ENCODE results near the gene ACBD5.

ACBD5 gene

DNA sequence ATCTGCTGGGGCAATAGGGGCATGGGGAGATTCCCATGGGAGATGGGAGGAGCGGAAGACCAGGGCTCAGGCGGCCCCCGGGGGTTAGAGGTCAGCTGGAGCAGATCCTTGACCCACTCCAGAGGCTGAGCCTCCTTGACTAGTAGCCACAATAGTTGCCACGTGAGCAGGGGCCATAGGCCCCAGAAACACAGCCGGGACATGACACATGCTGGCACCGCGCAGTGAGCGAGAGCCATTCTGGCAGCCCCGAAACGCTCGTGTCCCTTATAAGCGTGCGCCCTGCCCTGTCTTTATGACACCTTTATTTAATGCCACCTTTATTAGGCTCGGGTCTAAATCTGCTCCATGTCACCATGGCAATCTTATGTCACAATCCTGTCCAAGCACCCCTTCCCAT is 11.0 kb upstream of the ACBD5 start:
- H3K4me1 ChIP-seq (ENCODE audit: control insufficient read depth, insufficient read depth, low read length, poor library complexity, severe bottlenecking) = no peaks in the 10 kb centered on the region
- H3K4me3 ChIP-seq (ENCODE audit: extremely low read depth, insufficient read depth, low read length, poor library complexity, severe bottlenecking) = no peak overlapping the region
- no peak overlapping the region for H3K27ac ChIP-seq (ENCODE audit: low read depth, low read length, severe bottlenecking)
- no peaks in the 10 kb centered on the region for H3K36me3 ChIP-seq (ENCODE audit: control insufficient read depth, insufficient read depth, low read length)
- H3K9me3 ChIP-seq (ENCODE audit: control insufficient read depth, low read length) = no peaks in the 10 kb centered on the region
- 97% methylated on average over 14 of the region's 14 CpGs for WGBS, 2 experiments (ENCODE audit: insufficient coverage in 2 of 2)

DNA sequence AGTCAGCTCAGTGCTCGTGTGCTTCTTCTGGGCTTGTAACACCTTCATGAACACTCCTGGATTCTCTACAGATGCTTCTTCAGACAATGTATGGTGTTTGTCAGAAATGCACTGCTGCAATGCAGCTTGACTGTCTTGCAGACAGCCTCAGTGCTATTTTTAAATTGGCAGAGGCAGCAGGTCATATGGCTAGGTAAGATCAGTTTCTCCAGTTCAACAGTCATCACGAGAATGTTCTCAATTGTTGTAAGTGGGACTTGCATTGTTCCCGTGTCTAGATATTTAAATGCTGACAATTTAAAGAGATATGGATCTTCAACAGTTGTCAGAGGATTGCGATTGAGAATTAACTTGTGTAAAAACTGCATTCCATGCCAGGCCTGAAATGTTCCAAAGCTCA is 7.6 kb upstream of the ACBD5 start:
- no peaks in the 10 kb centered on the region for H3K9me3 ChIP-seq (ENCODE audit: control insufficient read depth, low read length)
- no peaks in the 10 kb centered on the region for H3K36me3 ChIP-seq (ENCODE audit: control insufficient read depth, insufficient read depth, low read length)
- no peak overlapping the region for H3K27ac ChIP-seq (ENCODE audit: low read depth, low read length, severe bottlenecking)
- H3K4me3 ChIP-seq (ENCODE audit: extremely low read depth, insufficient read depth, low read length, poor library complexity, severe bottlenecking) = no peak overlapping the region
- WGBS, 2 experiments (ENCODE audit: insufficient coverage in 2 of 2) = 77 to 84% methylated on average over 4 of the region's 4 CpGs
- H3K4me1 ChIP-seq (ENCODE audit: control insufficient read depth, insufficient read depth, low read length, poor library complexity, severe bottlenecking) = peaks cover 4% of the 10 kb centered on the region

DNA sequence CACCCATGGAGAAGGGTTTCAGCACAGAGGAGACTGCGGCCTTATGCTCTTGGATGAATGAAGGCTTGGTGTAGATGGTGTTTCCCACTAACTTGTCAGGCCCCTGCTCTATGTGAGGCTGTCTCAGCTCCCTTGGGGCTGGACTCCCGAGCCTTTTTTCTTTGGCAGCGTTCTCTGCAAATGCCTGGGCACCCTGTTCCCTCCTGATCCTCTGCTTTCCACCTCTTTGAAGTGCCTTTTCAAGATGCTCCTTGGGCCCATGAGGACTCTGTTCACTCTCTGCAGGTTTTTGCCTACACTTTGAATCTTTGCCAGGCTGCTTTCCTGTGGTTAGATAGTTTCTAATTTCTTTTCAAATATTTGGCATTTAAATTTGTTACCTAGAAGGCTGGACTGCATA is 6.8 kb upstream of the ACBD5 start:
- WGBS, 2 experiments (ENCODE audit: insufficient coverage in 2 of 2) = 92 to 97% methylated on average over 3 of the region's 3 CpGs
- no peaks in the 10 kb centered on the region for H3K36me3 ChIP-seq (ENCODE audit: control insufficient read depth, insufficient read depth, low read length)
- H3K27ac ChIP-seq (ENCODE audit: low read depth, low read length, severe bottlenecking) = no peak overlapping the region
- H3K4me3 ChIP-seq (ENCODE audit: extremely low read depth, insufficient read depth, low read length, poor library complexity, severe bottlenecking) = no peak overlapping the region
- no peaks in the 10 kb centered on the region for H3K9me3 ChIP-seq (ENCODE audit: control insufficient read depth, low read length)
- H3K4me1 ChIP-seq (ENCODE audit: control insufficient read depth, insufficient read depth, low read length, poor library complexity, severe bottlenecking) = peaks cover 4% of the 10 kb centered on the region

DNA sequence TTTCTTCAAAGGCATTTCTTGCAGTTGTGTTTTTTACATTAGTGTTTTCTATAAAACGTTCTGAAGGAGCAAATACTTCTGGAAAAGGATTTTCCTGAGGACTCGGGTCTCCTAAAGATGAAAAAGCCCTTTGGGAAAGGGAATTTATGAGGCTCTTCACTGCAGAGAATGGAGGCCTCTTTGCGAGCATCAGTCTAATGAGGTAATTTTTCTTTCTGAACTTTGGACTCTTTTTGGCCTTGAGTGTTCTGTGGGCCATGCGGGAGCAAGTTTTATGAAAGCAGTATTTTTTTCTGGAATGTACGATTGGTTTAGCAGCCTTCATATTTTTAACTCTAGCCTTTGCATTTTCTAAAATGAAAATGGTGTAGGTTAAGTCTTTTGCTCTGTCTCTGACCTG is 6.4 kb upstream of the ACBD5 start:
- Histone ChIP-seq H3K4me3 (ENCODE audit: extremely low read depth, insufficient read depth, low read length, poor library complexity, severe bottlenecking) (no peak overlapping the region), H3K9me3 (ENCODE audit: control insufficient read depth, low read length) (no peaks in the 10 kb centered on the region), H3K4me1 (ENCODE audit: control insufficient read depth, insufficient read depth, low read length, poor library complexity, severe bottlenecking) (peaks cover 4% of the 10 kb centered on the region), H3K27ac (ENCODE audit: low read depth, low read length, severe bottlenecking) (no peak overlapping the region), H3K36me3 (ENCODE audit: control insufficient read depth, insufficient read depth, low read length) (no peaks in the 10 kb centered on the region)
- 76 to 89% methylated on average over 3 to 4 of the region's 5 CpGs for WGBS, 2 experiments (ENCODE audit: insufficient coverage in 2 of 2)

DNA sequence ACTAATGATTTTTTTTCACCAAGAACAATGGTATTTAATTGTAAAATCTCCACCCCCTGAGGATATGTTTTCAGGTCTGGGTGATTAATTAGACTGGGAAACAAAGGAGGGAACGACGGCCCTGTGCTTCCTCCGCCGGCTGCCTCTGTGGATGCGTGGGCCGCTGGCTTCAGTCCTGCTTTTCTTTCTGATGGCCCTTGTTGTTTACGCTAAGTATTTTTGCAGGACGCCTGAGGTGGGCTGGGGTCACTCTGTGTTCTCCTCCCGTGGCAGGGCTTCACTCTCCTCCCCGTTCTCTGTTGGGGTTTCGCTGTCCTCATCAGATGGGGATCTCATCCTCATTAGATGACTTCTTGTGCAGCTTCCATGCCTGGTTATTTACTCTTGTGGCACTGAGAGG is 5.2 kb upstream of the ACBD5 start:
- Histone ChIP-seq H3K9me3 (ENCODE audit: control insufficient read depth, low read length) (no peaks in the 10 kb centered on the region), H3K4me3 (ENCODE audit: extremely low read depth, insufficient read depth, low read length, poor library complexity, severe bottlenecking) (no peak overlapping the region), H3K27ac (ENCODE audit: low read depth, low read length, severe bottlenecking) (no peak overlapping the region), H3K4me1 (ENCODE audit: control insufficient read depth, insufficient read depth, low read length, poor library complexity, severe bottlenecking) (peaks cover 4% of the 10 kb centered on the region), H3K36me3 (ENCODE audit: control insufficient read depth, insufficient read depth, low read length) (no peaks in the 10 kb centered on the region)
- 78 to 89% methylated on average over 8 to 10 of the region's 11 CpGs for WGBS, 2 experiments (ENCODE audit: insufficient coverage in 2 of 2)

DNA sequence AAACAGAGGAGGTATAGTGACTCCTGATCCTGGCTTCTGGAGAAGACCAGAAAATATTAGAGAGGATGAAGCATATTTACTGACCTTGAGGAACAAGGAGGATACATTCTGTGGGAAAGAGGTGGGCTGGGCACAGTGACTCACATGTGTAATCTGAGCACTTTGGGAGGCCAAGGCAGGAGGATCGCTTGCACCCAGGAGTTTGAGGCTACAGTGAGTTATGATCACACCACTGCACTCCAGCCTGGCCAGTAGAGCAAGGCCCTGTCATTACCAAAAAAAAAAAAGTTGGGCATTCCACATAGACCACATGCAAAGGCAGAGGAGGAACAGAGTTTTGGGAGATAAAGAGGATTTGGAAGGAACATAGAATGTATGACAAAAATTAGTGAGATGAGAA is 4.4 kb upstream of the ACBD5 start:
- H3K4me1 ChIP-seq (ENCODE audit: control insufficient read depth, insufficient read depth, low read length, poor library complexity, severe bottlenecking) = peaks cover 4% of the 10 kb centered on the region
- WGBS, 2 experiments (ENCODE audit: insufficient coverage in 2 of 2) = 71% methylated on average over 1 of the region's 1 CpG; no CpG with 5 or more reads in 1 of the 2 experiments
- H3K36me3 ChIP-seq (ENCODE audit: control insufficient read depth, insufficient read depth, low read length) = no peaks in the 10 kb centered on the region
- H3K4me3 ChIP-seq (ENCODE audit: extremely low read depth, insufficient read depth, low read length, poor library complexity, severe bottlenecking) = no peak overlapping the region
- H3K27ac ChIP-seq (ENCODE audit: low read depth, low read length, severe bottlenecking) = no peak overlapping the region
- no peaks in the 10 kb centered on the region for H3K9me3 ChIP-seq (ENCODE audit: control insufficient read depth, low read length)

DNA sequence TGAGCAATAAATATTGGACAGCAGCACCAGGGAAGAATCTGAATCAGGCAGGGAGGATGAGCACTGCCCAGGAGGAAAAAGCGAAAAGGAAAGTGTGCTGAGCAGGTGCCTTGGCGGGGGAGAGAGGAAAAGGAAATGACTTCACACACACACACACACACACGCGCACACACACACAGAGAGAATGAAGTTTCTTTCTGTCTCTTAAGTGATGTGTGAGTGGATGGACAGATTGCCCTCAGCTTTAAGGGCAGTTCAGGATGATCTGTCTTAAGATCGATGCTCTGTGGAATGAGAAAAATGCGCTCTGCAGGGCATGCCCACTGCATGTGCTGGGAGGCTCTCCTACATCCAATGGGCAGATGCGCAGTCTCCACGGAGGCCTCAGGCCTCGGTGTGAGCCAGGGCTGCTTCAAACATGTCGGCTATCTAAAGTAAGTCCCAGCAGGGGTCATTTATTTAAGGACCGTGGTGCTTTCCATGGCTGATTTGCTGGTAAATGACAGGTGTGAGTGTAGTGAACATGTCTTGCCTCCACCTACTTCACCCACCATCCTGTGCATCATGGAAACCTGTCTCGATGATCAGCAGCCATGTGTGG is 2.5 kb upstream of the ACBD5 start:
- WGBS, 2 experiments (ENCODE audit: insufficient coverage in 2 of 2) = 14 to 15% methylated on average over 4 to 7 of the region's 12 CpGs
- H3K27ac ChIP-seq (ENCODE audit: low read depth, low read length, severe bottlenecking) = peak overlapping the region; percentile 98
- peaks cover 10% of the 10 kb centered on the region for H3K4me1 ChIP-seq (ENCODE audit: control insufficient read depth, insufficient read depth, low read length, poor library complexity, severe bottlenecking)

DNA sequence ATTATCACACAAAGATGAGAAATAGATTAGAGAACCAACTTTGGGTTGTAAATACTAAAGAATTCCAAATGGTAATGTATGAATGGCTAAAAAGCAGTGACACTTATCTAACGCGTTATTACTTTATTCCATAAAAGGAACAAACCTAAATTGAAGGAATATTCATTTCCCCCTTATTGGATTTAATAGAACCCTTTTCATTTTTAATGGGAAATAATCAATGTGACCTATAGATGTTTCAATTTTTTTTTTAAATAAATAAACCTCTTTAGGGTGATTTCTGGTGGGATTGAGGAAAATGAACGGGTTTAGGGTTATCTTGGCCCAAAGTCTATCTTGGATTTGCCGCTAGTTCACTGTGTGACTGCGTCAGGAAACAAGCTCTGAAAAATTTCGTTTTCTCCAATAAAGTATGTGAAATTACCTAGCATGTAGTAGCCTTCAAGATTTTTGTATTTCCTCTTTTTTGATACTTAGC is 1.9 kb upstream of the ACBD5 start:
- WGBS, 2 experiments (ENCODE audit: insufficient coverage in 2 of 2) = 0 to 3% methylated on average over 3 of the region's 6 CpGs
- H3K9me3 ChIP-seq (ENCODE audit: control insufficient read depth, low read length) = no peaks in the 10 kb centered on the region
- peak overlapping the region; percentile 72 for H3K4me3 ChIP-seq (ENCODE audit: extremely low read depth, insufficient read depth, low read length, poor library complexity, severe bottlenecking)
- H3K27ac ChIP-seq (ENCODE audit: low read depth, low read length, severe bottlenecking) = peak overlapping the region; percentile 98
- H3K4me1 ChIP-seq (ENCODE audit: control insufficient read depth, insufficient read depth, low read length, poor library complexity, severe bottlenecking) = peaks cover 10% of the 10 kb centered on the region
- no peaks in the 10 kb centered on the region for H3K36me3 ChIP-seq (ENCODE audit: control insufficient read depth, insufficient read depth, low read length)

More for the DNA sequence above, 2.5 kb upstream of the ACBD5 start:
- H3K9me3 ChIP-seq (ENCODE audit: control insufficient read depth, low read length) = no peaks in the 10 kb centered on the region
- peak overlapping the region; percentile 72 for H3K4me3 ChIP-seq (ENCODE audit: extremely low read depth, insufficient read depth, low read length, poor library complexity, severe bottlenecking)
- no peaks in the 10 kb centered on the region for H3K36me3 ChIP-seq (ENCODE audit: control insufficient read depth, insufficient read depth, low read length)

DNA sequence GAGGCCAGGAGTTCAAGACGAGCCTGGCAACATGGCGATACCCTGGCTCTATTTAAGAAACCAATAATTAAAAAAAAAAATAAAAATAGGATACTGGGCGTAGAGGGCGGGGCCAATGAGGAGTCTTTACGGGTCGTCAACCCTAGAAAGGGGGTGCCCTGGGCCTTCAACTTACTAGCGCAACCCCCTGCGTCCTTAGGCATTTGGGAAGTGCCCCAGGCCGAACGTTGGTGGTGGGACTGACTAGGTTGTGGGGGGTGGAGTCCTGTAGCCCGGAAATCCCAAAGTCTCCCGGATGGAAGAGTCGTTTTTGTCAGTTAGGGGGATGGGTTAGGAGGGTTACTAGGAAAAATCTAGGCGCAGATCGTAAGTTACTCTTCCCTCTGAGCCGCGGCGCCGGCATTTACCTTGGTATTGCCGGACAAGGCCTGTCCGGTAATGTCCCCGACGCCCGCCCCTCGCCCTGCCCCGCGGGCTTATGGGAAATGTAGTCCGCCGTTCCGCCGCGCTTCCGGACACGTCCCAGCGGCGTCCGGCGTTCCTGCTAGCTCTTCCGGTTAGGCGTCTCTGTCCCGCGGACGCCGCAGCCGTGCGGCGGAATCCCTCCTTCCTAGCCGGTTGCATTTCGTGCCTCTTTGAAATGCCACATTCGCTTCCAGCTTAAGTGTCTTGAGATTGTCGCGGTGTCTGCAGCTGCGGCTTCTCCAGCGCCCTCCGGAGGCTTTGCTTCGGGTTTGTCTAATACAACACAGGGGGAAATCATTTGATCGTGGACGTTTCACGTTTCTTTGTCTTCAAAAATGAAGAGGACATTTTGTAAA is 1.3 kb upstream of the ACBD5 start:
- Histone ChIP-seq H3K4me3 (ENCODE audit: extremely low read depth, insufficient read depth, low read length, poor library complexity, severe bottlenecking) (peak overlapping the region; percentile 72), H3K9me3 (ENCODE audit: control insufficient read depth, low read length) (no peaks in the 10 kb centered on the region), H3K36me3 (ENCODE audit: control insufficient read depth, insufficient read depth, low read length) (no peaks in the 10 kb centered on the region), H3K27ac (ENCODE audit: low read depth, low read length, severe bottlenecking) (peak overlapping the region; percentile 98), H3K4me1 (ENCODE audit: control insufficient read depth, insufficient read depth, low read length, poor library complexity, severe bottlenecking) (peaks cover 10% of the 10 kb centered on the region)
- WGBS, 2 experiments (ENCODE audit: insufficient coverage in 2 of 2) = 0% methylated on average over 31 to 43 of the region's 59 CpGs

DNA sequence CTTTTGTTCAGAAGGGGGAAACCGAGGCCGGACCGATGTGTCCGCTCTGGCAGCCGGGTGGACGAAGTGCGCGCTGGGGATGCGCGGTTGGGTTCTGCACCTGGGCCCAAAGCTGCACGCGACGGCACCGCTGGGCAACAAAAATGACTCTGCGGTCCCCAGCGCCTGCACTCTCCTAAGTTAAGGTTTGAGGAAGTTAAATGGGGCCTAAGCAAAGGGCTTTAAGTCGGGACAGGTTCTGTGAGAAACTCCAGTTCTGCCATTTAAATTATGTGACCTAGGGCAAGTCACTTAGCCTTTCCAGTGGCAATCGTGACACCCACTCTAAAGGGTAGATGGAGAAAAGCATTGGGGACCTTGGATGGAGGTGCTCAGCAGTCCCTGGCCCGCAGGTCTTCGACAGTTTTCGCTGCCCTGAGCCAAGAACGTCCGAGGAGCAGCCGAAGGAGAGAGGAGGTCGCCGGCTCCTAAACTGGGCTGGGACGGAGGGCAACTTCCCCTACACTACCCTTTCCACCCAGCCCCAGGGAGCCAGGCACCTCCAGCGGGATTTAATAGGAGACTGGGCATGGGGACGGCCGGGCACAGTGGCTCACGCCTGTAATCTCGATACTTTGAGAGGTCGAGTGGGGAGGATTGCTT is 534 bp upstream of the ACBD5 start:
- peak overlapping the region; percentile 98 for H3K27ac ChIP-seq (ENCODE audit: low read depth, low read length, severe bottlenecking)
- no peaks in the 10 kb centered on the region for H3K36me3 ChIP-seq (ENCODE audit: control insufficient read depth, insufficient read depth, low read length)
- peaks cover 10% of the 10 kb centered on the region for H3K4me1 ChIP-seq (ENCODE audit: control insufficient read depth, insufficient read depth, low read length, poor library complexity, severe bottlenecking)
- H3K9me3 ChIP-seq (ENCODE audit: control insufficient read depth, low read length) = no peaks in the 10 kb centered on the region
- H3K4me3 ChIP-seq (ENCODE audit: extremely low read depth, insufficient read depth, low read length, poor library complexity, severe bottlenecking) = peak overlapping the region; percentile 72
- 2 to 4% methylated on average over 23 to 25 of the region's 33 CpGs for WGBS, 2 experiments (ENCODE audit: insufficient coverage in 2 of 2)
